GM18868 (cell line): ENCODE data around the gene CASKIN2.
"Not testable (repeated sequence)": the region's sequence is repeated elsewhere in the genome, so short reads cannot be mapped to it uniquely, and the experiment has no call there.

ENCODE experiments used
- ATAC-seq: cut with Tn5 transposase; IDR thresholded peaks from one replicate; pipeline ENCODE4 v1.9.1; 2021; ENCODE audit warnings: mild to moderate bottlenecking, moderate library complexity; ENCODE audit not compliant: unreplicated experiment

CASKIN2 gene

DNA sequence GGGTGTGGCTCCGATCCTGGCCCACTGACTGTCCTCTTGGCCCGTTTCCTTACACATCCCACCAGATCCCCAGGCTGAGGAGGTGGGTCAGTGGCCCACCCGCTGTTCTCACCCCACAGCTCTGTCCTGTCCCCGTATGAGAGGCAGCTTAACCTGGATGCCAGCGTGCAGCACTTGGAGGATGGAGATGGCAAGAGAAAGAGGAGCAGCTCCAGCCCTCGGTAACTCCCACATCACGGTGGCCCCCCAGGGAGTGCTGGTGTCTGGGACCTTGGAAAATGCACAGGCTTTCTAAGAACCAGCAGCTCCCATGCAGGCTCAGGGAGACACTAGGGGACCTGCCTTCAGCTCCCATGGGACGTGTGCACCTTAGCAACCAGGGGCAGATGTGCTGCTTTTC is 6.0 kb upstream of the CASKIN2 start:
- no peak for ATAC-seq

DNA sequence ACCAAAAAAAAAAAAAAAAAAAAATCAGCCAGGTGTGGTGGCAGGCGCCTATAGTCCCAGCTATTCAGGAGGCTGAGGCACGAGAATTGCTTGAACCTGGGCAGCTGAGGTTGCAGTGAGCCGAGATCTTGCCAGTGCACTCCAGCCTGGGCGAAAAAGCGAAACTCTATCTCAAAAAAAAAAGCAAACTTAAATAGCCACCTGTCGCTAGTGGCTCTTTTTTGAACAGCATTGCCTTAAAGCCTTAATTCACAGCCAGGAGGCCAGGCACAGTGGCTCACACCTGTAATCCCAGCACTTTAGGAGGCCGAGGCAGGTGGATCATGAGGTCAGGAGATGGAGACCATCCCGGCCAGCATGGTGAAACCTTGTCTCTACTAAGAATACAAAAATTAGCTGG is 5.1 kb upstream of the CASKIN2 start:
- not testable (repeated sequence) for ATAC-seq

DNA sequence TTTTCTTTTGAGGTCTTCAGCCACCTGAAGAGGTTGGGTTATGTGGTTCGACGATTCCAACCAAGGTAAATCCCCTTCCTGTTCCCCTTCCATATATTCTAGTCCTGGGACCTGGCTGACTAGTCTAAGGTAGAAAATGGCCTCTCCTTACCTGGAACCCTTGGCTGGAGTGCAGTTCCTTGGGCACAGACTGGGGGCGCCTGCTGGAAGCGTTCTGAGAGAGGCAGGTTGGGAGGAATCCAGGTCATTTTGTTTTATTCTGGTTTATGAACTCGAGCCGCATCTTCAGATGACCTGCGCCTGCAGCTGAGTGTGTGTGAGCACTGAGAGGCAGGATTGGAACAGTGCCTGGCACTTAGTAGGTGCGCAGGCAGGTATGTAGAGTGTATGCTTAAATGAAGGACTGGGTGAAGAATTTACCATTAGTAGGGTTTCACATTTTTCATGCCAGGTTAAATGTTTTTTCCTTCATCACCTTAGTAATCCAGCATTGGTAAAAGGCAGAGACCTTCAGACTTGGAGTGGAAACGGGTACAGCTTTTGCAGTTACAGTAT is 3.7 kb upstream of the CASKIN2 start:
- ATAC-seq: no peak

DNA sequence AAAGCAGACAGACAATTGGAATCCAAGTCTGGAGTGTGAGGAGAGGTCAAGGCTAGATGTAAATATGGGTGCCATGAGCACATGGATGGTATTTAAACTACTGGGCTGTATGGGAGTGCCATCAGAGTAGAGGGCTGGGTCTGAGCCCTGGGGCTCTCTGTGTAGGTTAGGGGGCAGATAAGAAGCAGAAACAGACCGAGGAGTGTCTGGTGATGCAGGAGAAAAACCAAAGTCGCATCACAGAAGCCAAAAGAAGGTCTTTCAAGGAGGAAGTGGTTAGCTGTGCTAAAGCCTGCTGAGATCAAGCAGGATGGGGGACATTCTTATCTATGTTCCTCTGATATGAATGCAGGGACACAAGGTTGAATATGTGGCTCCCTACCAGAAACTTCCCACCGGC is 2.9 kb upstream of the CASKIN2 start:
- ATAC-seq: no peak

DNA sequence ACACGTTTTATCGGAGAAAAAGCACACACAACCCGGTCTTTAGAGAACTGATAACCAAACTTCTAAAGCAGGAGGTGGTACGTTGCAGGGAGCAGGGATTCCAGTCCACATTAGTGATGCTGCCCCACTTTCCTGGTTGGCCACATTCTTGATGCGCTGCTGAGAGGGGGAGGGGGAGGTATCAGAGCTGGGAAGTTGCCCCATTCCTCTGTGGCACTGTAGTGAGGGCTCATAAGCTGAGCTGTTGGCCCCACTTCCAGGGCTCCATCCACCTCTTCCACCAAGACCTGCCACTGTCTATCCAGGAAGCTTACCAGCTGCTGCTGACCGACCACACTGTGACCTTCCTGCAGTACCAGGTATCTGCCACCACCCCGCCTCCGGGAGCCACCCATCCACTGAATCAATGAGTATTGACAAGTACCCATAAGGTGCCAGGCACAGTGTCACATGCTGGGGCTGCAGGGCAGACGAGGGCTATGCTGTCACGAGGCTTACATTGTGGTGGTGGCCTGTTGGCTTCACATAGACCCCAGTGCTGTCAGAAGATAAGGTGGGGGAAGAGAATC is 2.0 kb upstream of the CASKIN2 start:
- no peak for ATAC-seq

DNA sequence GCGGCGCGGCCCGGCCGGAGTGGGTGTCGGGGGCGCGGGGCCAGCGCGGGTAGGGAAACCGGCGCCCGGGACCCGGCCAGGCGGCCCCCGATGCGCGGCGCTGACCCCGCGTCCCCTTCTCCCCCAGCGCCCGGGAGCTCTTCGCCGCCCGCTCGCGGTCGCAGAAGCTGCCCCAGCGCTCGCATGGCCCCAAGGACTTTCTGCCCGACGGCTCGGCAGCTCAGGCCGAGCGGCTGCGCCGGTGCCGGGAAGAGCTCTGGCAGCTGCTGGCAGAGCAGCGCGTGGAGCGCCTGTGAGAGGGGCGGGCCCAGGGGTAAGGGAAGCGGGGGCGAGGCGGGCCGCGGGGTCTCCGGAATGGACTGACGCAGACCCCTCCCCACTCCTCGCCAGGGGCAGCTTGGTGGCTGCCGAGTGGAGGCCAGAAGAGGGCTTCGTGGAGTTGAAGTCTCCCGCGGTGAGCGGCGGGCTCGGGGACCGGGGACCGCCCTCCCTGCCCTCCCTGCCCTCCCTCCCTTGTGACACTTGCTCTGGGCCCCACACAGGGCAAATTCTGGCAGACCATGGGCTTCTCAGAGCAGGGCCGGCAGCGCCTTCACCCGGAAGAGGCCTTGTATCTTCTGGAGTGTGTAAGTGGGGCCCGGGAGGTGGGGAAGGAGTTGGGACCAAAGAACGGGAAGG is 1.4 kb upstream of the CASKIN2 start:
- ATAC-seq: peak; percentile 20

DNA sequence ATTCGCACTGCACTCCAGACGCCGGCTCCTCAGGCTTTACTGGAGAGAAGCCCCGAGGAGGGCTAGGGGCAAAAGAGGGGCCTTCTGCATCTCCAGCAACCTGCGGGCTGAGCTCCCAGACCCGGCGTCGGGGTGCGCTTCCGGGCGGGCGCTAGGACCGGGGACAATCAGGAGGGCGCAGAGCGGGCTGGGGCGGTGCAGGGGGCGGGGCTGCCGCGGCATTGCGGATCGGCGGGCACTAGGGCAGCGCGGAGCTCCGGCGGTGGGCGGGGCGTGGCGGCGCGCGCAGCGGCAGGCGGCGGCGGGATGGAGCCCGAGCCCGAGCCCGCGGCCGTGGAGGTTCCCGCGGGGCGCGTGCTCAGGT is 900 bp upstream of the CASKIN2 start, which contains the start of gene TSEN54:
TSEN54 (plus strand) TSS at position 274 of the 364 bp plus-strand sequence; CDS start at position 307, 33 bp downstream.
- ATAC-seq: peak; percentile 69

DNA sequence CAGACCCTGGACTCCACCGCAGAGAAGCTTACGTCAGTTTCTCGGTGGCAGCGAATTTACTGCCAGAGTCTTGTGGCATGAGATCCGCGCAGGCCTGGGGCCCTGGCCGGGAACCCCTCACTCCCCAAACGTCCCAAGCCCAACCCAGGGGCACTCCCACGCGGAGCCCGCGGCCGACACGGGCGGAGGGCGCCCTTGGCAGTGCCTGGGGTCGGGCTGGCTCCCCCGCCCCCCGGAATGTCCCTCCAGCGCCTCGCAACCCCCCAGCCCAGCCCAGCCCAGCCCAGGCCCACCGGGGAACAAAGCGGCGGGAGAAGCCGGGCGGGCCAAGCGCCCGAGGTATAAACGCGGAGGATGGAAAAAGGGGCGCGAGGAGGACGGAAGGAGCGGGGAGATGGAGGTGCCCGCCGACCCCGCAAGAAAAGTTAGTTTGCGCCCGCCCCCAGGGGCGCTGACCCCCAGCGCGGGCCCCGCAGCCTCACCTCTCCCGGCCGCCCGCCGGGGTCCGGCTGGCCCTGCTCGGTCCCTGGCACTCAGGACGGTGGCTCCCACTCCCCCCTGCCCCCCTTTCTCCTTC is 330 bp downstream of the CASKIN2 start:
- no peak for ATAC-seq

DNA sequence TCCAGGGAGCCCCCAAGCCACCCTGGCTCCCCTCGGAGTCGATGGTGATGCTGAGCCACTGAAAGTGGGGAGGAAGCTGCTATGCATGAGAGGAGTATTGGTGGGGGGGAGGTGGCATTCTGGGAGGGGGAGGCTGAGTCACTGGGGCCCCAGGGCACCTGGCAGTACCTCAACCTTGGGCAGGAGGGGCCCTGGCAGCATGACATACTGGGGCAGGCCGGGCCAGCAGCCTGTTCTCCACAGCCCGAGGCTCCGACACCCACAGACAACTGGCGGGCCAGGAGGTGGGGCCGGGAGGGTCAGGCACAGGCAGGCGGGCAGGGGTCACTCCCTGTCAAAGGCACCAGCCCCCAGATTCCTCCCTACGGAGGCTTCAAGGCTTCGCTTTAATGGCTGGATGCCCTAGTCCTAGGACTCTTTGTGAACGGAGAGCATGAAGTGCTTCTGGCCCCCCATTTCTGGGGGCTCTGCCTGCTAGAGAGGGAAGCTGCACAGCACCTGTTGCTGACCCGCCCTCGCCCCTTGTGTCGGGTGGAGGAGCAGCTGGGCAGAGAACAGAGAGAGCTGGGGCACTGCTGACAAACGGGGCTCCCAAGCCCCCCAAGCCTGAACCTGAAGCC is 928 bp downstream of the CASKIN2 start:
- ATAC-seq: no peak

DNA sequence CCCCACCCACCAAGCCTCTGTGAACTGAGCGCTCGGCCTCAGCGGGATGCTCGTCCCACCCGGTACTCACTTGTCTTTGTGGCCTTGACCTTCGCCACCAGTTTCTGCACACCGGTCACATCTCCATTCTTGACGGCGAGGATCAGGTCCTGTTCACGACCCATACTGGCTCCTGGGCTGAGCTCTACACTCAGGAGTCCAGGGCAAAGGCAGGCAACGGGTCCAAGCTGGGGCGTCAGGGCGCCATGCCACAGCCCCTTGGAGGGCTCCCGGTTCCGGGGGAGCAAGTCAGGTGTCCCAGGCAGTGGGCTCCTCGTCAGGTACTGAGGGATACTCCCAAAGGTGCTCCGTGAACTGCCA is 1.7 kb downstream of the CASKIN2 start:
- no peak for ATAC-seq

DNA sequence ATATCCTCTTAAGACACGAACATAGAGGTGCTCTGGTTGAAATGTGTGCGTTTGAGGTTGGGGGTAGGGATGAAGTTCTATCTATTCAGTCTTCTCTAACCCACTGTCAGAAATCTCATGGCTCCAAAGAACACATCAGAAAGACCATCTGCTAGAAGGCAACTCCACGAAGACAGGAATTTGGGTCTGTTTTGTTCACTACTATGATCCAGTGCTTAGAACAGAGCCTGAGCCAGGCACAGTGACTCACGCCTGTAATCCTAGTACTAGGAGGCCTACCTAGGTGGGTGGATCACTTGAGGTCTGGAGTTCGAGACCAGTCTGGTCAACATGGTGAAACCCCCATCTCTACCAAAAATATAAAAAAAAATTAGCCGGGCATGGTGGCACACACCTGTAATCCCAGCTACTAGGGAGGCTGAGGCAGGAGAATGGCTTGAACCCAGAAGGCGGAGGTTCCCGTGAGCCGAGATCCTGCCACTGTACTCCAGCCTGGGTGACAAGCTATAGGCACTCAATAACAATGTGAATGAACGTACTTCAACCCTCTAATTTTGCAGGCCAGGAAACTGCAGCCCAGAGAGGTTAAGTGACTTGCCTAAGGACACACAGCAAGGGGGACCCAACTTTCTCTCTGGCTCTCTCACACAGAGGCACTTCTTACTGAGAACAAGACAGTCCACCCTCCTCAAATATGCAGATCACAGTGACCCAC is 2.3 kb downstream of the CASKIN2 start:
- ATAC-seq: no peak

DNA sequence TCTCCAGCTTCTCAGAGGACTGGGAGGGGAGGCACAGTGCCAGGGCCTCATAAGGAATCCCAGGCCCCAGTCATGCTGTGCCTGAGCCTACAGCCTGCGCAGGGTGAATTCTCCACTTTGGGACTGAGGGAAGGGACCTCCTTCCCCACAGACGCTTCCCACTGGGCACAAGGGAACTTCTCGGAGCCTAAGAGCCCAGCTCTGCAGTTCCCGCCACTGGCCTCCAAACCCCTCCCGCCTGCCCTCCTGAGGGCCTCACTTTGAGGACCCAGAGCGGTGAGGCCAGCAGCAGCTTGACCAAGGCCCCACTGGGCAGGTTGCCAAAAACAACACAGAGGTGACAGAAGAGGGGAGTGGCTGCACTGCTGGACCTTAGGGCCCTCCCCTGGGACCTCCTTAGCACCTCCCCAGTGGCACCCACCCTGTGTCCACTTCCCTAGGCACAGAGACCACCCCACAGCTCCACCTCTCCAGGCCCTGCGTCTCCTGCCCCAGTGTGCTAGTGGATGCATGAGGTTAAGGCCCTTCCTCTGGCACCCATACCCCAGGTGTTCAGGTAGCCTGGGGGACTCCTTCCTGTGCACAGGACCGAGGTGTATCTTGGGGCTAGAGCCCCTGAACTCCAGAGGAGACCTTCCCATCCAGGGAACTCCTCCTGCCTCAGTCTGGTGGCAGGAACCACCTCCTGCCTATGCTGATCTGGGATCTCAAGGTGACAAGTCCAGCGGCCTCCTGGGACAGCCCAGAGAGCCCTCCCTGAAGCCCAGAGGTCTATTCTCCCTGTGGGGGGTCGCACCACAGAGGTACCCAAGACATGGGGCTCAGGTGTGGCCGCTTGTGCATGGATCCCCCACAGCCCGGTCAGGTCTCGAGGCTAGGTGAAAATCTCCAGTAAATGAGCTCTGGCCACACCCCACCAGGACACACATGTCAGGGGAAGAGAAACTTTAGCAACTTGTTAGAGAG is 3.4 kb downstream of the CASKIN2 start:
- ATAC-seq: no peak

DNA sequence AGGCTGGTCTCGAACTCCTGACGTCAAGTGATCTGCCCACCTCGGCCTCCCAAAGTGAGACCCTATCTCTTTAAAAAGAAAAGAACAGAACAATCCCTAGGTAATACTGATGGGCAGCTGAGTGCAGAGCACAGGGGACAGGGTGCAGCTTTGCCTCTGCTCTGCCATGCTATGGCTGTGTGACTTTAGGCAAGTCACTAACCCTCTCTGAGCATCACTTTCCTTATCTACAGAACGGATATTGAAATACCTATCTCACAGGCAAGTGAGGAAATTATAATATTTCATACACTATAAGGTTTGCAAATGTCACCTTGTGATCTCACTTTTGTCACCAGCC is 4.1 kb downstream of the CASKIN2 start:
- no peak for ATAC-seq

DNA sequence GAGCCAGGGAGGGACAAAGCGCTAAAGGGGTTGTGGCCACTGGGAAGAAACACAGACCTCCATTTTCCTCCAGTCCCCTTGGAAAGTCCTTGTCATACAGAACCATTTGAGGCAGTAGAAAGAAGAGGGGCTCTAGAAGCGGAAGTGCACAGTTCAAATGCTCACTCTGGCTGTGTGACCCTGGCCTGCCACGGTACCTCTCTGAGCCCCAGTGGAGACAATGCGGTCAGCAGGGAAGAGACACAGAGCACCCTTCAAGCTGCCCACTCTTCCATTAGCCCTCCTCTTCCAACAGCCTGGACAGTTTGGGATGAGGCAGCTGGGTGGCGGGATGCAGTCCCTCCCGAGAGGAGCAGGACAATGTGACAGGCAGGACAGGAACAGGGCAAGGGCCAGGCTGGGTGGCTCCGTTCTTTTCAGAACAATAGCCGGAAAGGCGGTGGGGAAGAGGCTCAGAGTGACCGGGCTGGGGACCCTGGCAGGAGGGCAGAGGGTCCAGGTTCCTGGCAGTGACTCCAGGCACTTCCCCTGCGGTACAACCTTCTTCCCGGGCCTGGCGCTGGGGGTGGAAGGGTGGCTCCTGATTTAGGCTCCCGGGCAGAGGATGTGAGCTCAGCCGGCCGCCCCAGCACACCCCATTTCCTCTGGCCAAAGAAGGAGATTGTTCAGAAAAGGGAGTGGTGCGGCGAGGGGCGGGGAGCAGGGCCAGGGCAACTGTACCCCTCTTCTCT is 5.6 kb downstream of the CASKIN2 start:
- no peak for ATAC-seq

DNA sequence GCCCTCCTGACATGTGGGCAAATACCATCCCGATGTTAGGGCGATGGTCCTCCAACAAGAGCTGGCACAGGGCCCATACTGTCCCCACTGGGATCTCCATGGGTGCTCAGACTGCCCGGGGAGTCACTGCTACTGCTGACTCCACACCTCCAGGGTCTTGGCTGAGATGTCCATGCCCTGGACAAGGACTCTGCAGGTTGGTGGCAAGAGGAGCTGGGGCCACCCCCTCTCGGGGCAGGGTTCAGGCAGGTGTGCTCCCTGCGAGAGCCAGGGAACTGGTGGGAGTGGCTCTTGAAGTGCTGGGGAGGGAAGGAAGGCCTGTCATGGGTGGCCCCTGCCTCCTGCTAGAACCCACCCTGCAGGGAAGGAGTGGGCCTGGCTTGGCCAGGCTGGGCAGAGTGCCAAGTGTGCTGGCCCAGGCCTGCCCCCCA is 6.4 kb downstream of the CASKIN2 start:
- ATAC-seq: no peak

DNA sequence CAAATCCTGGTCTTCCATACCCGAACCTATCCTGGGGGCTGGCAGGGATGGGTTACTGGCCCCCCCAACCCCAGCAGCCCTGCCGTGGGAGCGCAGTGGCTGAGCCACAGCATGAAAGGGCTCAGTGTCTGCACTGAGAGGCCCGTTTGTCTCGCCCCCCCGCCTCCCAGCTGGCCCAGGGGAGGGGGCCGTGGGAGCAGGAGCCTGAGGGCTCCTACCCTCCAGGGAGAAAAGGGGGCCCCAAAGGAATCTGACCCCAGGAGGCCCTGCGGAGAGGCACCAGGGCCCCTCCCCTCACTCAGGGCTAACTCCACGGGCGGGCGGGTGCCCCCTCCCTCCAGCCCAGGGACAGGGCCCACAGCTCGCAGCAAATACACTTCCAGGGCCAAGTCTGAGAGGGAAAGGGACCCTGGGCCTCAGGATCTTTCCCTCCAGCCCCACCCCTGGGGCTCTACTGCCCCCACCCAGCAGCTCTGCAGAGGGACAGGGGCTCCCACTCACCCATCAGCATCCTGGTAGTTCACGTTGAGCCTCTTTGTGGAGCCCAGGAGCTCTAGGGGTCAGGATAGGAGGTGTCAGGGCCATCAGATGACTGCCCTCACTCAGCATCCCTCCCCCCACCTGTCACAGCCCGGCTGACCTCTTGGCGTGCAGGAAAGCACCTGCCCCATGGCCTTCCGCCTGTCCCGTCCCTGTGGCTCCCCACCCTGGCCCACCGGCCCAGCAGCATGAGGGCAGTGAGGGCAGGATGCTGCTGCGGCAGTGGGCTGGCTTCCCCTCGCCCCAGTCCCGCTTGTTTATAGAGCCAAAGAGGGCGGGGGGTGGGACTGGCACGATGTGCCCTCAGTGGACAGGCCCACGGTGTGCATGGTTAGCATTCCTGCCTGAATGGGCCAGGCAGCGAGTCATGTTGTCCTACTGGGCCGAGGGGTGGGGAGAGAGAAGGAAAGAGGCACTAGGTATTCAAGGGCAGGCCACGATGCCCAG is 7.3 kb downstream of the CASKIN2 start:
- ATAC-seq: no peak

DNA sequence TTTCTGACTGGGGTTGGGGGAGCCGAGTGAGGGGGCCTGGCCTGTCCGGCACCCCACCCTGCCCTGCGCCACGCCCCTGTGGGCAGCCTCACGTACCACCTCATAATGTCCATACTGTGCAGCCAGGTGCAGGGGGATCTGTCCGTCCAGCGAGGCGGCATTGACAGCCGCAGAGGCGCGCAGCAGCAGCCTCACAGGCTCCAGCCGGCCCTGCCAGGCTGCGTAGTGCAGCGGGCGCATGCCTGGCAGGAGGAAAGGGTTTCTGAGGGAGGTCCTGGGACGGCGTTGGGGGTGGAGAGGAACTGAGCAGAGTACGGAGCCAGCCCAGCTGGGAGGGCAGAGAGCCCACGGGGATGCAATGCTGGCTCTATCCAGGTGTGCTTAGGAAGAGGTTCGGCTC is 8.4 kb downstream of the CASKIN2 start:
- ATAC-seq: no peak

DNA sequence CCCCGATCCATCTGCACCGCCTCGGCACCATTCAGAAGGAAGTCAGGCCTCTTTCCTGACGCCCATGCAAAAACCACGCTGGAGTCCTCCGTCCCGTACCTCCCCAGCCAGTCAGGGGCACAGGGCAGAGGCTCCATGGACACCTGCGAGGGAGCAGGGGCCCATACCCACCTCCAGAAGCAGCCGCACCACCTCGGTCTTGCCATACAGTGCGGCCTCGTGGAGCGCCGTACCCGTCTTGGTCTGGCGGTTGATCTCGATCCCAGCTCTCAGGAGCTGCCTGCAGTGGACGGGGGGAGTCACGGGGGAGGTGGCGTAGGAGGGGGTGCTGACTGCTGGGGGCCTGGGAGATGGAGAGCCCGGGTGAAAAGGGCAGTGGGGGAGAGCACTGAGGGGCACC is 9.2 kb downstream of the CASKIN2 start:
- no peak for ATAC-seq
